IPS-NIHi7 (cell line): Measurements from ENCODE around the gene MAPK8IP3.
A peak's percentile ranks its signal among the peaks of the same experiment; 100 is the strongest.

Experiments
- DNase-seq: peaks from one replicate; pipeline ENCODE4 v3.0.0; 2012; ENCODE audit warnings: mixed read lengths; ENCODE audit errors: extremely low spot score

The MAPK8IP3 gene

DNA sequence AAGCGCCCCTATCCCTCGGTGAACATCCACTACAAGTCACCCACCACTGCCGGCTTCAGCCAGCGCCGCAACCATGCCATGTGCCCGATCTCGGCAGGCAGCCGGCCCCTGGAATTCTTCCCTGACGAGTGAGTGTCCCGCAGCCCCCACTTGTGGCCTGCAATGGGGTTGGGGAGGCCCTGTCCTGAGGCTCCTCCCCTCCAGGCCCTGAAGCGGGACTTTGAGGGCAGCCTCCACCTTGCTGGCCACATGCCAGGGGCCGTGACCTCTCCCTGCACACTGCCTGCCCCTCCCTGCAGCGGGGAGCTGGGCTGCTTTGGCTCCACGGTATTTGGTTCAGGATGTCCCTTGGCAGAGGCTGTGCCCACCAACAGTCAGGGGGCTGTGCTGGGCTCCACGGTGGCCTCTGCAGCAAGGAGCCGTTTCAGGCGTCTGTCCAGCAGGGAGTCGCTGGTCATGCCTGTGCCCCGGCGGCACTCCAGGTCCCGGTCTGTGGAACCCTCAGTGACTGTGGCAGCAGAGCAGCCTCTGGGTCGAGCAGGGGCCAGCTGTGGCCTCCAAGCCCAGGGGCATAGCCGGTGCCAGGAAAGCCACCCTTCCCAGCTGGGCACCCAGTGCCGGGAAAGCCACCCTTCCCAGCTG, 57.0 kb downstream of the MAPK8IP3 start:
- no peak for DNase-seq

DNA sequence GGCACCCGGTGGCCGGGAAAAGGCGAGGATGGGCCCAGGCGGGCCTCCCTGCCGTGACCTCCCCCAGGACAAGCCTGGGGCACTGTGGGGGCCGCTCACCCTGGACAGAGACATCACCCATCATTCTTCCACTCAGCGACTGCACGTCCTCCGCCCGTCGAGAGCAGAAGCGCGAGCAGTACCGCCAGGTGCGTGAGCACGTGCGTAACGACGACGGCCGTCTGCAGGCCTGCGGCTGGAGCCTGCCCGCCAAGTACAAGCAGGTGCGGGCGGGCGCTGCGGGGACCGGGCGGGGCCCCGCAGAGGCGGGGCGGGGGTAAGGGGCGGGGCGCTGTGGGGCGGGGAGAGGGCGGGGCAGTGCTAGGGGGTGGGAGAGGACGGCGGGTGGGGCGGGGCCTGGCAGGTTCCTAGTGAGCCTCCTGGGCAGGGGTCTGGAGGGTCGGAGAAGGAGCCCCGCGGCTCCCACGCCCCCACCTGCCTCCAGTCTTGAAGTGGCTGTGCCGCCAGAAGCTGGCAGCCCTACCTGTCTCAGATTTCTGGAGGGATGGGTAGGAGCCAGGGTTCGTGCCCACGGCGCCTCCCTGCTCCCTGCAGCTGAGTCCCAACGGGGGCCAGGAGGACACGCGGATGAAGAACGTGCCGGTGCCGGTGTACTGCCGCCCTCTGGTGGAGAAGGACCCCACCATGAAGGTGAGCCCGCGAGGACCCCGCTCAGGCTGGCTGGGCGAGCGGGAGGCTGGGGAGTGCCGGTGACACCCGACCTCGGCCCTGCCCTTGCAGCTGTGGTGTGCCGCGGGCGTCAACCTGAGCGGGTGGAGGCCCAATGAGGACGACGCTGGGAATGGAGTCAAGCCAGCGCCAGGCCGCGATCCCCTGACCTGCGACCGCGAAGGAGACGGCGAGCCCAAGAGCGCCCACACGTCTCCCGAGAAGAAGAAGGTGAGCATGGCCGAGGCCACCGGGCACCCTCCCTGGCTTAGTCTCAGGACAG, 57.8 kb downstream of the MAPK8IP3 start:
- DNase-seq = peak; percentile 94

GRCh38 chr16:1764971-1765370, 59.0 kb downstream of the MAPK8IP3 start:
- no peak for DNase-seq

DNA sequence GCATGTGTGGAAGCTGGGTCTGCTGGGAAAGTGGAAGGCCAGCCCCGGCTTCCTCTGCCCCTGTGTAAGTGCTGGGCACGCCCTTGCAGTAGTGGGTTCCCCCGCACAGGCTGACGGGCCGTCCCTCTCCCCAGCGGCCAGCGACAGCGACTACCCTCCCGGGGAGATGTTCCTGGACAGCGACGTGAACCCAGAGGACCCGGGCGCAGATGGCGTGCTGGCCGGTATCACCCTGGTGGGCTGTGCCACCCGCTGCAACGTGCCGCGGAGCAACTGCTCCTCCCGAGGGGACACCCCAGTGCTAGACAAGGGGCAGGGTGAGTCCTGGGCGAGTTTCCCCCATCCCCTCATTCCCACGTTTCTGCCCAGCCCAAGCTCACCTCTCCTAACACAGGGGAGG, 59.8 kb downstream of the MAPK8IP3 start:
- no peak for DNase-seq

GRCh38 chr16:1766231-1766630, 60.2 kb downstream of the MAPK8IP3 start:
- no peak for DNase-seq

GRCh38 chr16:1766701-1767100, 60.7 kb downstream of the MAPK8IP3 start:
- no peak for DNase-seq

- DNase-seq = no peak
Measured at GRCh38 chr16:1767116-1767994, 61.4 kb downstream of the MAPK8IP3 start.

DNA sequence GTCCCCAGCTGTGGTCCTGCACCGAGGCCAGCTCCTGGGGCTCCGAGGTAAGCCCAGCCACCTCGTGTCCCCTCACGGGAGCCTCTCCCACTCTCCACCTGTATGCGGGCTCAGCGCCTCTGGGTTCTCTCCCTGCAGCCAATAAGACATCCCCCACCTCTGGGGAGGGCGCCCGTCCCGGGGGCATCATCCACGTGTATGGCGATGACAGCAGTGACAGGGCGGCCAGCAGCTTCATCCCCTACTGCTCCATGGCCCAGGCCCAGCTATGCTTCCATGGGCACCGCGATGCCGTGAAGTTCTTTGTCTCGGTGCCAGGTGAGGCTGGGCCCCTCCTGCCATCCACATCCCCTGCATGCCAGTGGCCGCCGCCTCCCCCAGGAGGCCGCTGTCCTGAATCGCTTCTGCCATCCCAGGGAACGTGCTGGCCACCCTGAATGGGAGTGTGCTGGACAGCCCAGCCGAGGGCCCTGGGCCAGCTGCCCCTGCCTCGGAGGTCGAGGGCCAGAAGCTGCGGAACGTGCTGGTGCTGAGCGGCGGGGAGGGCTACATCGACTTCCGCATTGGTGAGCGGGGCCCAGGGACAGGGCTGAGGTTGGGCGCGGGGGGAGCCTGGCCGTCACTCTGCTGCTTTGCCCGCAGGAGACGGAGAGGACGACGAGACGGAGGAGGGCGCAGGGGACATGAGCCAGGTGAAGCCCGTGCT, 62.2 kb downstream of the MAPK8IP3 start:
- DNase-seq = no peak

DNA sequence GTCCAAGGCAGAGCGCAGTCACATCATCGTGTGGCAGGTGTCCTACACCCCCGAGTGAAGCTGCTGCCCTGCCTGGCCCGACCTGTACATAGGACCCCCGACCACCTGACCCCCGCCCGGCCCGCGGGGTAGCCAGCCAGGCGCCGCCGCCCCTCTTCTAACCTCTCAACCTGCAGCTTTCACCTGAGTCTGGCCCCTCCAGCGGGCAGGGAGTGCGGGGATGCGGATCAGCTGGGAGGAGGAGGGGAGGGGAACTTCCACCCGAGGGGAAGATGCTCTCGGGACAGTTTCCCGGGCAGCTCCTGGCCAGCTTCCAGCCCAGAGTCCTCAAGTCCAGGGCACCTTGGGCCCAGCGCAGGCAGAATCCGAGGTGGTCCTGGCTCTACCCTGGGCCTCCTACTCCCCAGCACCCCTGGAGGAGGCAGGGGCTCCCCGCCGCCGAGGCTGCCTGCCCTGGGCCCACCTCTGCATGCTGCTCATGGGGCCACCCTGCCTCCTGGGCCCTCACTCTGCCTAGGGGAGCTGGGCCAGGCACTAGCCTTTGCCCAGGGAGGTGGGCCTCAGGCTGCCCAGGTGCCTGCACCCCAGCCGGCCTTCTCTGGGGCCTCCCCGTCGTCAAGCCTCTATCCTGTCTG, 62.9 kb downstream of the MAPK8IP3 start:
- DNase-seq = no peak

DNA sequence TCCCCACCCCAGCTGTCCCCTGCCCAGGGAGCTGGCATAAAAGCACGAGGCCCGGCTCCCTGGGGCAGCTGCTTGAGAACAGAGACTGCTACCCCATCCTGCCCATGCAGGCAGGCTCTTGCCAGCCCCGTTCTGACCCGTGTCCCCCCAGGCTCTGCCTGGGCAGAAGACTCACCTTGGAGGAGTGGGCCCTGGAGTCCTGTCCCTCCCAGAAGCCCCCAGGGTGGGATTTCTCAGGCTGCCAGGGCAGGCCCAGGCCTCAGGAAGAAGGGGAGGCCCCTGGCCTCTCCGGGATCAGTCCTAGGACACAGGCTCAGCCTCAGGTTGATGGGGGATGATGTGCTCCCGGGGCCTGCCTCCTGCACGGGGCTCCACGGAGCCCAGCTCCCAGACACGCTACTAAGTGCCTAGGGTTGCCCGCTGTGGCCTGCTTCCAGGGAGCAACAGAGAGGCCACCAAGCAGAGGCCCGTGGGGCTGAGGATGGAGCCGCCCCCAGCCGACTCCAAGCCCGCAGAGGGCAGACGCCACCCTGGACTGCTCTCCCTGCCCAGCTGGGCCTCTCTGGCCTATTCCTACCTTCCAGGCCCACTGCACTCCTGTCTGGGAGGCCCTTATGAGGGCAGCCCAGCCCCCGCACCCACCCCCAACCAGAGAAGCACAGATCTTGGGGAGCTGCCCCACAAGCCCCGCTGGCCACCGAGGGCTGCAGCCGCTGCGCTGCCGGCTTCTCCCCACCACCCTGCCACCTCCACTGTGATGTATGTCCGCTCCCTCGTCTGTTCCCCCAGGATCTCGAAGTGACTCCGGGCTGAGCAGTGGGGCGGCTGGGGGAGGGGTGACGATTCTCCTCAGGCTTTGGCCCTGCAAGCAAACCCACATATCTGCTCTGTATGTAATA, 63.7 kb downstream of the MAPK8IP3 start:
- no peak for DNase-seq

GRCh38 chr16:1770328-1771187, 64.6 kb downstream of the MAPK8IP3 start:
- no peak for DNase-seq

DNA sequence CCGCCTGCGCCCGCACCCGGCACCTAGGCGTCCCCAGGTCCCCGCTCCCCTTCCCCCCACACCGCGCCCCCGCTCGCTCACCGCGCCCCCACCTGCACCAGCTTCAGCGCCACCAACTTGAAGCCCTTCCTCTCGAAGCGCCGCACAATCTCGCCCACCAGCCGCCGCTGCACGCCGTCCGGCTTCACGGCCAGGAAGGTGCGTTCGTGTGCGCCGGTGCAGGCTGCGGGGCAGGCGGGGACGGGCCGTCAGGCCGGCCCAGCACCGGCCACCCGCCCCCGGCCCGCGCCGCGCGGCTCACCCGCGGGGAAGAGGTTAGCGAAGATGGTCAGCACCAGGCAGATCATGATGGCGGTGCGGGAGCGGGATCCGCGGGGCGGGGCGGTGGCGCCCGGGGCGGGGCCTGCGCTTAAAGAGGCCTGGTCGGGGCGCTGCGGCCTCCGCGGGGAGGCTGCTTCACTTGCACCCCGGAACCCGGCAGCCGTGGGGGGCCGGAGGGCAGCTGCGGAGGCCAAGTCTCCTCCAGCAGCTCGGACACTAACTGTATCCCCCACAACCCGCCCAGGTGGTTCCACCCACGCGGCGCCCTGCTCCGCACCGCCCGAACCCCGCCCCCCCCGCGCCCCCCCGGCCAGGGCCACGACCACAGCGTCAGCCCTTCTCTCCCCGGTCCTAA, 65.3 kb downstream of the MAPK8IP3 start, which contains the start of gene NME3:
Gene NME3, minus strand, starts transcription at position 356 of the 676 bp plus-strand sequence. Its CDS starts 9 bp downstream, at position 347.
- peak; percentile 76 for DNase-seq

- DNase-seq = peak; percentile 39
Measured at GRCh38 chr16:1771864-1772361, 65.9 kb downstream of the MAPK8IP3 start.

DNA sequence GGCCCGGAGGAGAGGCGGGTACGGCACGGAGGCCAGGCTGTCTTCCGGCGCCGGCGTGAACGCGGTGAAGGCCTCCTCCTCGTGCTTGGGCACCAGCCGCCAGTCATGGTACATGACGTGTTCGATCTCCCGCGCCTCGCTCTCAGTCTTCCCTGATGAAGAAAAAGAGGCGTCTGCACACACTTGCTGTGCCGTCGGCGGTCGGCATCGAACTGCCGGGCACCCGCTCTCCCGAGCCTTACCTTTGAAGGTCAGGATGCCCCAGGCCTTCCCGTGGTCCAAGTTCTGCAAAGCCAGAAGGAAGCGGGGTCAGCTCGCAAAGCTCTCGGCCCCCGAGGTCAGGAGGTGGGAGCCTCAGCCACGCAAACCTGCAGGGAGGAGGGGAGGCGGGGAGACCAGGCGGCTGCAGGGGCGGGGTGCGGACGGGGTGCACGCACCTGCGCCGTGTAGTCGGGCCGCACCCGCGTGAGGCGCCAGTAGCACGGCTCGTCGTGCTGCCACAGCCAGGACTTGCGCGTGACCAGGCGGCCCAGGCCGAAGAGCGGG, 66.4 kb downstream of the MAPK8IP3 start, which contains the start of gene EME2:
Gene EME2, plus strand, starts transcription at position 449 of the 546 bp plus-strand sequence. CDS start 418 bp downstream, outside the sequence.
- DNase-seq = no peak

DNA sequence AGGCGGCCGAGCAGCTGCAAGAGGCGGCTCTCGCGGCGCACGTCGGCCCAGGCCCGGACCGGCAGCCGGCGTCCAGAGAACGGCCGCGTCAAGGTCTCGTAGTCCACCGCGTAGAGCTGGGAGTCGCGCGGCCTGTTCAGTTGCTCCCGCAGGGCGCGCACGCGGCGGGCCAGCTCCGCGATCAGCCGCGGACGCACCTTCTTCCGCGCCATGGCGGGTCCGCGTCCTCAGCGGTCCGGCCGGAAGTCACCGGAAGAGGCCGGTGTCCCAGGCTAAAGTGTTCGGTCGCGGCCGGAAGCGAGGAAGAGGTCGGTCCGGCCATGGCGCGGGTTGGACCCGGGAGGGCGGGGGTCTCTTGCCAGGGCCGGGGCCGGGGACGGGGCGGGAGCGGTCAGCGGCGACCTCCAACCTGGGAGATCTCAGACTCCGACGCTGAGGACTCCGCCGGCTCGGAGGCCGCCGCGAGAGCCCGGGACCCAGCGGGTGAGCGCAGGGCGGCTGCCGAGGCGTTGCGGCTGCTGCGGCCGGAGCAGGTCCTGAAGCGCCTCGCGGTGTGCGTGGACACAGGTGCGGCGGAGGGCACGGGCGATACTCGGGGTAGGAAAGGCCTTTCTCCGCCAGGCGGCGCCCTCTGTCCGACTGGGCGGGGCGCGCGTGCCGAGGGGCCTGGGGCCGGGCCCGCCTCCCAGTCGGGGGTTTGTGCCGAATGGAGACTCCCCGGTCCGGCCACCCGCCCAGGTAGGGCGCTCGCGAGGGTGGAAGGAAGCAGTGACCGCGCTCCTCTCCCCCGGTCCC, 67.1 kb downstream of the MAPK8IP3 start, which contains the start of gene MRPS34:
Gene MRPS34, minus strand, starts transcription at position 227 of the 795 bp plus-strand sequence. Its CDS starts 15 bp downstream, at position 212.
- DNase-seq = peak; percentile 84

- no peak for DNase-seq
Measured at GRCh38 chr16:1773703-1774447, 67.9 kb downstream of the MAPK8IP3 start.
